HG03039 (cell line): ENCODE results near the gene SIRT2.
"Not testable (repeated sequence)": the region's sequence is repeated elsewhere in the genome, so short reads cannot be mapped to it uniquely, and the experiment has no call there.

Experiments
- ATAC-seq: cut with Tn5 transposase; IDR thresholded peaks from one replicate; pipeline ENCODE4 v1.9.1; 2021; ENCODE audit warnings: mild to moderate bottlenecking, moderate library complexity; ENCODE audit not compliant: unreplicated experiment

SIRT2 gene

DNA sequence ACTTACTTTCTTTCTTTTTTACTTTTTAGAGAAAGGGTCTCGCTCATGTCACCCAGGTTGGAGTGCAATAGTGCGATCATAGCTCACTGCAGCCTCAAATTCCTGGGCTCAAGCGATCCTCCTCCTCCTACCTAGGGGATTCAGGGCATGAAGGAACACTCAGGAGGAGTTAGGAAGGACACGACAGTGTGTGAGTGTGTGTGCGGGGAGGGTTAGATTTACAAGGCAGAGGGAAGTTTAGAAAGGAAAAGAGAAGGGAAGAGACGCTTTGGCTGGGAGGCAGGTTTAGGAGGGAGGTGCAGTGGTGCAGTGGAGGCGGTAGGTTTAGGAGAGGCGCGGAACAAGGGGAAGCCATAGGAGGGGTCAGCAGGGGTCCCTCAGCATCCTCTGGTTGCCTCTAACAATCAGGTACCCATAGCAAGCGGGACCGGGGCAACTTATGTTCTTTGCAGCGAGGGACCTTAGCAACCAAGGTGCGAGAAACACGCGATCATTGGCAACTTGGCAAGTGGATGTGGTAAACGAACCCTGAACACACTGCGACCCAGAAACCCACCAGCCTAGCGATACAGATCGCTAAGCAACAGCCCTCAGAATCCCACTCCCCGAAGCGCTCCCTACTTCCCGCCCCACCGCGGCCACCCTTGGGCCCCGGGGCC is 501 bp downstream of the SIRT2 start:
- no peak for ATAC-seq

GRCh38 chr19:38894968-38895367 is 4.5 kb downstream of the SIRT2 start:
- ATAC-seq: no peak

DNA sequence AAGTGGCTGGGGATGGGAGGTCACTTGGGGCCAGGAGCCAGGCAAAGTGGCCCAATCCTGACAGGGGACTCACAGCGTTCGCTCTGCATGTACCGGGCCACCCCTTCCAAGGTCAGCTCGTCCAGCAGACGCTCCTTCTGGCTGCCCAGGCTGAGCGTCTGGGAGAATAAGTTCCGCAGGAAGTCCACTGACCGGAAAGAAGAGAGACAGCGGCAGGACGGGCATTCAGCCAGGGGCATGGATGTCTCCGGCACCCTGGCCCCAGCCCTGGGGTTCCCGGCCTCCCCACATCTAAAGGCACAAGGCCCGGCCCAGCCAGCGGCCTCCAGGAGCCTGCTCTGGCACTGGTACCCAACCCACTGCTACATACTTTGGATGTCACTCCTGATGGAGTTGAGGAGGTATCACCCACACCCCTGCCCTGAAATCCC is 6.1 kb downstream of the SIRT2 start:
- no peak for ATAC-seq

DNA sequence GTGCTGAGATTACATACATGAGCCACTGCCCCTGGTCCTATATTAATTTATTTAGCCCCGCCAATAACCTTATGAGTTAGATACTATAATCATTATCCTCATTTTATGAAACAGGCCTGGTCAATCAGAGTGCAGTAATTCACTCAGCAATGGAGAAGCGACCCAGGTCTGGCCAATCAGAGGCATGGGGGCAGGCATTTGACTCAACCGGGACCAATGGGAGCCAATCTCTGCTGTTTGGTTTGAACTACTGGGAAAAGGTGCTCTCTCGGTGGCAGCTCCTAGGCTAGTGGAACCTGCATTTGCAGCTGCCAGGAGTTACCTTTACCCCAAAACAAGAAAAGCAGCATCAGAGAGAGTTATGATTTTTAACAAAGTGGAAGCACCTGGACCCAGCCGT is 6.6 kb downstream of the SIRT2 start:
- ATAC-seq: no peak

DNA sequence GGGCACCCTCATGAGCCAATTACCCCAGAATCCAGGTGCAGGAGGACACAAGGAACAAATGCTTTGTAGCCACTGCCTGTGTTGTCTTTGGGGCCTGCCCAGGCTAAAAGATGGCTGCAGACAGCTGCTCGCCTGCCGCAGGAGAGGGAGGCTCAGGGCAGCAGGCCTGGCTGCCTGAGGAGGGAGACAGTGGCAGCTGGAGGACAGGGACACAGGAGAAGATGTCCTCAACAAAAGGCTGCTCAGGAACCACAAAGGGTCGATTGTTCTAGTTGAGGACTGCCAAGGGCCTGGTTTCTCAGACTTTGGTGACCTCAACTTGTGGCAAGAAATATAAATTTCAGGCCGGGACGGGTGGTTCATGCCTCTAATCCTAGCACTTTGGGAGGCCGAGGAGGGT is 7.6 kb downstream of the SIRT2 start:
- ATAC-seq: no peak

- no peak for ATAC-seq
Observed at GRCh38 chr19:38890686-38891085, 8.7 kb downstream of the SIRT2 start.

- no peak for ATAC-seq
Observed at GRCh38 chr19:38889803-38890202, 9.6 kb downstream of the SIRT2 start.

DNA sequence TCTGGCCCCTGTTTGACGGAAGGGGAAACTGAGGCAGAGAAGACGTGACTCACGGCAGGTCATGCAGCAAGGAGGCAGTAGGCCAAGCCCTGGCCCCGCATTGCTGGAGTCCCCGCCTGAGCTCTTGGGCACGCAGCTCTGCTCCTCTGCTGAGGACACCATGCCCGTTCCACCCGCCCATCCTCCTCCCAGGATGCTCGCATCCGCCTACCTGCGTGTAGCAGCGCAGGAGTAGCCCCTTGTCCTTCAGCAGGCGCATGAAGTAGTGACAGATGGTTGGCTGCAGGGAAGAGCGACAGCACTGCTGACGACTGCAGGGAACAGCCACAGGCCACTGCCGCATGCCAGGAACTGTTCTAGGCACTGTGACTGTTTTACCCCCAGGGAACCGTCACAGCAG is 10.5 kb downstream of the SIRT2 start:
- no peak for ATAC-seq

- not testable (repeated sequence) for ATAC-seq
Observed at GRCh38 chr19:38884691-38885090, 14.7 kb downstream of the SIRT2 start.

- no peak for ATAC-seq
Observed at GRCh38 chr19:38883286-38883685, 16.1 kb downstream of the SIRT2 start.

DNA sequence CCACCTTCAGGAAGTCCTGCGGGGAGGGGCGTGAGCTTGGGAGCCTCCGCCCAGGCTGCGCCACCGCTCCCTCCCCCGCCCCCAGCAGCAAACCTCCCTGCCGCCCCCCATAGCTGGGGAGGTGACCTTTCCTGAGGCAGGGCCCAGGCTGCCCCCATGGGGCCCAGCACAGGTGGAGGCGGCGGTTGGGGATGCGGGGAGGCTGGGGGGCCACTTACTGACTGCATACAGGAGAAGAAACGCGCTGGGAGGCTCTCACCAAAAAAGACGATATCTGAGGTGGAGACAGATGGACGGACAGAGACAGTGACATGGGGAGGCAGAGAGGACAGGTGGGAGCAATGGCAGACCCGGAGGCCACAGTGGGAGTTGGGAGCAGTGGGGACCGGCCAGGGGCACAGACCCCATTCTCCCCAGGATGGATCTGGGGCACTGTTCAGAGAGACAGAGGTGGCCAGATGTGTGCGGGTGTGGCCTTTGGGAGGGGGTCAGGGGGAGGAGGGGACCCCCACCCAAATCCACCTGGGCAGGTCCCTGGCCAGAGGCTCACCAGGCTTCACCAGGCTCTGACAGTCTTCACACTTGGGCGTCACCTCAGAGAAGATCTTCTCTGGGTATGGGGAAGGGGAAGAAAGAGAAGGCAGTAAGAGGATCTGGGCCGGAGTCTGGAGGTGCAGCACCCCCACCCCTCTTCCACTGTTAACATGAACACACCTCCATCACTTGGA is 18.4 kb downstream of the SIRT2 start:
- ATAC-seq: no peak

- no peak for ATAC-seq
Observed at GRCh38 chr19:38880076-38880881, 19.1 kb downstream of the SIRT2 start.

GRCh38 chr19:38879400-38879751 is 20.0 kb downstream of the SIRT2 start:
- ATAC-seq: no peak

GRCh38 chr19:38878575-38879399 is 20.6 kb downstream of the SIRT2 start:
- no peak for ATAC-seq

GRCh38 chr19:38877781-38878574 is 21.4 kb downstream of the SIRT2 start, which contains the start of gene RINL:
Gene RINL (minus strand): TSS chr19:38878275. CDS start chr19:38876742, 1,533 bp downstream.
- no peak for ATAC-seq

DNA sequence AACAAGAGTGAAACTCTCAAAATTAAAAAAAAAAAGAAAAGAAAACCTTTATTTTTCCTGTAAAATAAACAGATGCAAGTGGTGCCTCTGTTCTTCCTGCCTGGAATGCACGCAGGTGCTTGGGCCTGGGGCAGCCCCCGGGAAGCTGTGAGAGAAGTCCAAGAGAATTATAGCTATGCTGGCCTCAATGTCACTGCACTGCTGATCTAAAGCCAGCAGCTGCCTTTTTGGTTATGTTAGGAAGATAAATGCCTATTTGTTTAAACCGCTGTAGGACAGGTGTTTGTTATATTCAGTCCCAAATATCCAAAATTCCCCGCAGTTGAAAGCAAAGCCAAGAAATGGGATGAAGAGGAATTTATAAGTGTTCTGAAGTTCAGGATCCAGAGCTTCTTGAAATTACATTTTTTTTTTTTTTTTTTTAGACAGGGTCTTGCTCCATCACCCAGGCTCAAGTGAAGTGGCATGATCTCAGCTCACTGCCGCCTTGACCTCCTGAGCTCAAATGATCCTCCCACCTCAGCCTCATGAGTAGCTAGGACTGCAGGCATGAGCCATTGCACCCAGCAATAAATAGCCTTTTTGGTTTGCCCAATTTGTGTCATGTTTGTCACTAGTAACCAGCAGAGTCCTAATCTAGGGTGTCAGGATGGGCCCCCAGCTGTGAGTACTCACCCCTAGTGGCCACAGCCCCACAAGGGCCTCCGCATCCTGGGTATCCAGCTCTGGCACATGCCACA is 23.6 kb downstream of the SIRT2 start:
- no peak for ATAC-seq

GRCh38 chr19:38873400-38873799 is 26.0 kb downstream of the SIRT2 start:
- not testable (repeated sequence) for ATAC-seq

- no peak for ATAC-seq
Observed at GRCh38 chr19:38870612-38871011, 28.8 kb downstream of the SIRT2 start.

GRCh38 chr19:38869836-38870607 is 29.4 kb downstream of the SIRT2 start:
- peak; percentile 66 for ATAC-seq
